Smooth muscle cell (in vitro differentiated cells): ENCODE data around the gene ADAMTS13. TPM values are rescaled to one million over a fixed set of nuclear protein-coding genes. Genes with fewer than 3 reads are reported as not detected.

Source experiments
- DNase-seq: peaks from one replicate; lab custom pipeline; 2025; ENCODE audit not compliant: unreplicated experiment; lab: John Stamatoyannopoulos, UW
- H2AFZ ChIP-seq: fragments of 200-600 bp; sonication (generic); 2 replicates; pipeline ENCODE4 v1.6.0; 2016; ENCODE audit warnings: antibody characterized with exemption, low read depth, mild to moderate bottlenecking
- H3F3A ChIP-seq: fragments of 200-600 bp; sonication (generic); 2 replicates; pipeline ENCODE4 v1.6.0; 2017; ENCODE audit warnings: antibody characterized with exemption, low read depth
- H3K27ac ChIP-seq: fragments of 200-600 bp; sonication (generic); 2 replicates; pipeline ENCODE4 v1.5.1; 2016; ENCODE audit warnings: low read depth, mild to moderate bottlenecking
- H3K27me3 ChIP-seq: fragments of 200-600 bp; sonication (generic); 2 replicates; pipeline ENCODE4 v1.6.1; 2016; ENCODE audit warnings: low read depth, mild to moderate bottlenecking
- H3K36me3 ChIP-seq: fragments of 200-600 bp; sonication (generic); 2 replicates; pipeline ENCODE4 v1.5.1; 2016; ENCODE audit warnings: low read depth
- H3K4me1 ChIP-seq: fragments of 200-600 bp; sonication (generic); 2 replicates; pipeline ENCODE4 v1.5.1; 2016; ENCODE audit warnings: low read depth
- H3K4me2 ChIP-seq: fragments of 200-600 bp; sonication (generic); 2 replicates; pipeline ENCODE4 v1.6.0; 2016; ENCODE audit warnings: mild to moderate bottlenecking
- H3K4me3 ChIP-seq: fragments of 200-600 bp; sonication (generic); 2 replicates; pipeline ENCODE4 v1.5.1; 2016; ENCODE audit warnings: mild to moderate bottlenecking
- H3K79me2 ChIP-seq: fragments of 200-600 bp; sonication (generic); 2 replicates; pipeline ENCODE4 v1.6.0; 2016; ENCODE audit warnings: low read depth, mild to moderate bottlenecking
- H3K9ac ChIP-seq: fragments of 200-600 bp; sonication (generic); 2 replicates; pipeline ENCODE4 v1.6.0; 2016; ENCODE audit warnings: low read depth
- H3K9me3 ChIP-seq: fragments of 200-600 bp; sonication (generic); replicated peaks from 2 replicates; pipeline ENCODE4 v1.5.1; 2016; ENCODE audit warnings: low read depth
- H4K20me1 ChIP-seq: fragments of 200-600 bp; sonication (generic); 2 replicates; pipeline ENCODE4 v1.6.0; 2016; ENCODE audit warnings: low read depth
- CTCF ChIP-seq: fragments of 200-600 bp; sonication (generic); IDR thresholded peaks from 2 replicates; pipeline ENCODE4 v1.5.1; 2017; ENCODE audit warnings: borderline replicate concordance, mild to moderate bottlenecking, antibody characterized with exemption; ENCODE audit not compliant: insufficient read depth, poor library complexity, severe bottlenecking
- whole genome bisulfite sequencing: methylation state at CpG from one replicate; pipeline ENCODE4 v1.1.7; 2016; ENCODE audit warnings: low lambda C conversion rate; 5-methylcytosine and 5-hydroxymethylcytosine counted together
- polyA plus RNA-seq: library from polyadenylated mRNA; unstranded; fragments of >200 nt; fragmentation: Nextera tagmentation; extraction: Ambion mirVana; gene quantifications from 2 replicates; pipeline ENCODE4 v1.2.1, GENCODE V29; 2016
- total RNA-seq: library from RNA; depleted of rRNA; stranded (reverse); fragments of >200 nt; gene quantifications from 2 replicates; pipeline ENCODE4 v1.2.3, GENCODE V29; 2014

The ADAMTS13 gene
- total and polyA plus RNA-seq, 2 experiments from 2014 or later: 3.1 to 3.7 TPM

DNA sequence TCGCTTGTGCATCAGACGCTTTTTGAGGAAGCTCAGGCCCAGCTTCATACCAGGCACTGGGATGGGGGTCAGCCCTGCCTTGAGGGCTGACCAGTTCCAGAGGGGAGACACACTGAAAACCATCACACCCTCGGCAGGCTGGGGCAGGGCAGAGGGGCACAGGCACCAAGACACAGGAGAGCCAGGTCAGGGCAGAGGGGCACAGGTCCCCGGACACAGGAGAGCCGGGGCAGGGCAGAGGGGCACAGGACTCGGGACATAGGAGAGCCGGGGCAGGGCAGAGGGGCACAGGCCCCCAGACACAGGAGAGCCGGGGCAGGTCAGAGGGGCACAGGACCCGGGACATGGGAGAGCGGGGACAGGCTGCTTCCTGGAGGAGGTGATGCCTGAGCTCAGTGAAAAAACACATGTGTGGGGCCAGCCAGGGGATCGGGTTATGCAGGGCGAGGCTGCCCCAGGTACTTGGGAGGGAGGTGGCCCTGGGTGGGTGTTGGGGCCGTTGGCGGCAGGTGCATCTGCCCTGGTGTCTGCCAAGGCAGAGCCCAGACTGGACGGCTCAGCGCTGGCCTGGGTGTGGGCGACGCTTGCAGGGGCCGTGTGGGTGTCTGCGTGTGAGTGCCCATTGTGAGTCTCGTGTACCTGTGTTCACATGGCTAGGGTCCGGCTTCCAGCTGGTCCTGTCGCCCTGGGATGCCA is 71.8 kb downstream of the ADAMTS13 start:
- no peaks in the 10 kb centered on the region for H3K9me3 ChIP-seq
- H2AFZ ChIP-seq: no peak overlapping the region
- H3K4me1 ChIP-seq: no peaks in the 10 kb centered on the region
- H3K9ac ChIP-seq: no peak overlapping the region
- H3K36me3 ChIP-seq: no peaks in the 10 kb centered on the region
- H3K79me2 ChIP-seq: no peaks in the 10 kb centered on the region
- no peak overlapping the region for H3K27ac ChIP-seq
- no peak for TF ChIP-seq CTCF
- H4K20me1 ChIP-seq: no peaks in the 10 kb centered on the region
- 95% methylated on average over 23 of the region's 23 CpGs for WGBS
- no peak overlapping the region for H3K4me3 ChIP-seq
- H3F3A ChIP-seq: no peaks in the 10 kb centered on the region
- no peak overlapping the region for H3K4me2 ChIP-seq
- DNase-seq: no peak
- no peaks in the 10 kb centered on the region for H3K27me3 ChIP-seq

DNA sequence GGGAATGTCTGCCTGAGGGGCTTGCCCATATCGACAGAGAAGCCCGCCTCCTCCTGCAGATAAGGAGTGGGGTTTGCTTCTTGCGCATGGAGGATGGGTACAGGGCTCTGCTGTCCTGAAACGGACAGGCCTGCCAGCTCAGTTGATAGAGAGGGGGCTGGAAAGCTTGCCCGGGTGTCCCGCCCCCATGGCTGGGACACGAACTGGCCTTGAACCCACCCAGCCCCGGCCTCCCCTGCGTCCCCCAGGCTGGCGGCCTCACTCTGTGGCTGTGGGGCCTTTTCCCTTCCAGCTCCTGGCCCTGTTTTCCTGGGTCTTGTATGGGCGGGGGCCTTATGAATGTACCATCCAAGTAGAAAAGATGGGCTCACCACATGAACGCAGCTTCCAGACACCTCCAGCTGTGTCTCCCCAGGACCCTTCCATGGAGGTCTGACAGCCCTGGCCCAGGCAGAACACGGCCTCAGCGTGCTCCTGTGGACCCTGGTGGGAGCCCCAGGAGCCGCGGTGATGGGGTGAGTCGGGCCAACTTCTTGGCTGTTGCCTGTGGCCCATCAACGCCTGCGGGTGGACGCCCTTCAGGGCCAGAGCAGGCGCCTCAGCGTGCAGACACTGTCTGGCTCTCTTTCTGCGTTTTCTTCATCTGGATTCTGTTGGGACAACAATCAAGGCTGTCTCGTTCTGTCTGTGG is 72.6 kb downstream of the ADAMTS13 start:
- H3K9me3 ChIP-seq: no peaks in the 10 kb centered on the region
- no peaks in the 10 kb centered on the region for H3K4me1 ChIP-seq
- no peak overlapping the region for H2AFZ ChIP-seq
- H3K9ac ChIP-seq: no peak overlapping the region
- H3K27me3 ChIP-seq: no peaks in the 10 kb centered on the region
- WGBS: 80% methylated on average over 22 of the region's 24 CpGs
- no peaks in the 10 kb centered on the region for H3K79me2 ChIP-seq
- H4K20me1 ChIP-seq: no peaks in the 10 kb centered on the region
- H3K36me3 ChIP-seq: no peaks in the 10 kb centered on the region
- H3F3A ChIP-seq: no peaks in the 10 kb centered on the region
- H3K27ac ChIP-seq: no peak overlapping the region
- no peak overlapping the region for H3K4me3 ChIP-seq
- H3K4me2 ChIP-seq: no peak overlapping the region
- no peak for TF ChIP-seq CTCF
- DNase-seq: no peak

DNA sequence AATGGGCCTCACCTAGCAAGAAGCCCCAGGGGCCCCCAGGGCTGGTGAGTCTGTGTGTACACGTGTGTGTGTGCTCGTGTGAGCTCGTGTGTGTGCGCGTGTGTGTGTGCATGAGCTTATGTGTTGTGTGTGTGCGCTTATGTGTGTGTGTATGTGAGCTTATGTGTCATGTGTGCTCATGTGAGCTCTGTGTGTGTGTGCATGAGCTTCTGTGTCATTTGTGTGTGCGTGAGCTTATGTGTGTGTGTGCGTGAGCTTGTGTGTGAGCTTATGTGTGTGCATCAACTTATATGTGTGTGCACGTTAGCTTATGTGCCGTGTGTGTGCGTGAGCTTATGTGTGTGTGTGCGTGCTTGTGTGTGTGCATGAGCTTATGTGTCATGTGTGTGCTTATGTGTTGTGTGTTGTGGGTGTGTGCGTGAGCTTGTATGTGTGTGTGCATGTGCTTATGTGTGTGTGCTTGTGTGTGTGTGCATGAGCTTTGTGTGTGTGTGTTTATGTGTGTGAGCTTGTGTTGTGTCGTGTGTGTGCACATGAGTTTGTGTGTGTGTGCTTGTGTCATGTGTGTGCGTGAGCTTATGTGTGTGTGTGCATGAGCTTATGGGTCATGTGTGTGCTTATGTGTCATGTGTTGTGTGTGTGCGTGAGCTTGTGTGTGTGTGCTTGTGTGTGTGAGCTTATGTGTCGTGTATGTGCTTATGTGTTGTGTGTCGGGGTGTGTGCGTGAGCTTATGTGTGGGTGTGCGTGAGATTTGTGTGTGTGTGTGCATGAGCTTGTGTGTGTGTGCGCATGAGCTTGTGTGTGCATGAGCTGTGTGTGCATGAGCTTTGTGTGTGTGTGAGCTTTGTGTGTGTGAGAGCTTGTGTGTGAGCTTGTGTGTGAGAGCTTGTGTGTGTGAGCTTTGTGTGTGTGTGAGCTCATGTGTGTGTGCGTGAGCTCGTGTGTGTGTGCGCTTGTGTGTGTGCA is 73.4 kb downstream of the ADAMTS13 start:
- Histone ChIP-seq H3K4me3 (no peak overlapping the region), H2AFZ (no peak overlapping the region), H4K20me1 (no peaks in the 10 kb centered on the region), H3K27ac (no peak overlapping the region), H3K9ac (no peak overlapping the region), H3K9me3 (no peaks in the 10 kb centered on the region), H3K4me1 (no peaks in the 10 kb centered on the region), H3K27me3 (no peaks in the 10 kb centered on the region), H3K79me2 (no peaks in the 10 kb centered on the region), H3K4me2 (no peak overlapping the region), H3K36me3 (no peaks in the 10 kb centered on the region), H3F3A (no peaks in the 10 kb centered on the region)
- DNase-seq: no peak
- WGBS: 96% methylated on average over 24 of the region's 24 CpGs
- no peak for TF ChIP-seq CTCF
